Fibroblast of upper back skin (primary cell): ENCODE measurements around the gene SMIM3.
A peak's percentile ranks its signal among the peaks of the same experiment; 100 is the strongest.
"Not testable (repeated sequence)": the region's sequence is repeated elsewhere in the genome, so short reads cannot be mapped to it uniquely, and the experiment has no call there.

Source experiments
- DNase-seq: peaks from one replicate; pipeline ENCODE4 v3.0.0-alpha.2; 2013

SMIM3 gene, protein sequence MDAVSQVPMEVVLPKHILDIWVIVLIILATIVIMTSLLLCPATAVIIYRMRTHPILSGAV

DNA sequence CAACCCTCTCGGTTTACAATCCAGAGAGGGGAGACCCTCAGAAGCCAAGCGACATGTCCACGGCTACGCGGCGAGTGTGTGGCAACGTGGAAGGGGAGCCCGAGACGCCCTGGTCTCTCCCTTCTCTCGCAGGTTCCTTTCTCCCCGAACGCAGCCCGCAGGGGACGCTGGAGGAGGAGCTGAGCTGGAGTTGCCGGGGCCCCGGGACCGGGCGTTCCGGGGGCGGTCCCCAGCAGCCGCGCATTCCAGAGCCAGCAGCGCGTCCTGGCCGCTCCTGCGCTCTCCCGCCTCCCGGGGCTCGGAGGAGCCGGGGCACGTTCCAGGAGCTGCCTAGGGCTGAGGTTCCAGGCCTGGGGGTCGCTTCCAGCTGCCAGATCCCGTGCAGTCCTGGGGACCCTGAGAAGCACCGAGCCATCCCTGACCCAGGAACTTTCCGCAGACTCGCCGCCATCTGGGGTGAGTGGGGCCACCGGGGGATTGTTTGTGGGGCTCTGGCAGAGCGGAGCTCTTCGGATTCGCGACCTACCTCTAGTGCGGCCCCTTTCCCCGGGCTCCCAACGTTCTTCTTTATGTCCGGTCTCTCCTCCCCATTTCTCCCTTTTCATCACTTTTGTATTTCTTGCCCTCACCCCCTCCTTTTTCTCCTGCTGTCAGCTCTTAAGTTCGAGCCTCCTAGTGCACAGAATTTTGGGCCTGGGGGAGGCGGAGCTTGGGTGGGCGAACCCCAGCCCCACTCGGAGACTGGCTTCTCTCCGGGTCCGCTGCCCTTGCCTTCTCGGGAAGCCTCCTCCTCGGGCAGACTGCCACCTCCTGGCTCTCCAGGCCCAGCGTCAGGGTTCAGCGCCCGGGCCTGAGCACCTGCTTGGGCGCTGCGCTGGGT is at the start of gene SMIM3:
SMIM3 (plus strand) TSS at position 241 of the 880 bp plus-strand sequence. CDS start 16,684 bp downstream, outside the sequence.
- peak; percentile 75 for DNase-seq

DNA sequence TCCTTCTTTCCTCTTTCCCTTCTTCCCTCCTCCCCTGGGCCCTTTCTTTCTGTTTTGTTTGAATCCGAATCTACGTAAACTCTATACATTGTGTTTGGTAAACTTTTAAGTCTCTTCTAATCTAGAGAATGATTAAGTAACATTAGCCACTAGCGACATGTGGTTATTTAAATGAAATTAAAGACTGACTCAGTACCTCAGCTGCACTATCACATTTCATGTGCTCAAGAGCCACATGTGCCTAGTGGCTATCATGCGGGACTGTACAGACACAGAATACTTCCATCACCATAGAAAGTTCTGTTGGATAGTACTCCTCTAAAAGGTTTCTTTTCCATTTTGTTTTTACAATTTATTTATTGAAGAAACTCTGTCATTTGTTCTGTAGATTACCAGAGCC is 48.7 kb upstream of the SMIM3 start:
- DNase-seq = no peak

DNA sequence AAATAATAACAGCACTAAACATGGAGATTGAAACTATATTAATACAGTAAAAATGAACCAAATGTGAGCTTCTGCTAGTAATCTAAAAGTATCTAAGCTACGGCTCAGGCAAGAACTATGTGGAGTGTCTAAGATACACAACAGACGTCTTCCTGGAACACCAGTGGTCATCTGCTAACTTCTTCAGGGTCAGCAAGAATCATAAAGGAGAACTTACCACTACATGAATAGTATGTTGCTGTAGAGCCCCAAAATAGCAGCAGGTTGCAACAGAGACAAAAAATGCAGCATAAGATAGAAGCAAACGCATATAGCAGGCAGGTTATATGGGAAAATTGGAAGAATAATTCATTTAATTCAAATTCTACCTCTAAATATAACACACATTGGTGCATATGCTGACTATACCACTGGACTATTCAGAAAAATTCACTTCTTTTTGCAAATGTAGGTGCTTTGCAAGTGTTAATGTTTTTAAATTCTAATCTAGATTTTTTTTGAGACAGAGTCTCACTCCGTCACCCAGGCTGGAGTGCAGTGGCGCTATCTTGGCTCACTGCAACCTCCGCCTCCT is 46.8 kb upstream of the SMIM3 start:
- DNase-seq = no peak

DNA sequence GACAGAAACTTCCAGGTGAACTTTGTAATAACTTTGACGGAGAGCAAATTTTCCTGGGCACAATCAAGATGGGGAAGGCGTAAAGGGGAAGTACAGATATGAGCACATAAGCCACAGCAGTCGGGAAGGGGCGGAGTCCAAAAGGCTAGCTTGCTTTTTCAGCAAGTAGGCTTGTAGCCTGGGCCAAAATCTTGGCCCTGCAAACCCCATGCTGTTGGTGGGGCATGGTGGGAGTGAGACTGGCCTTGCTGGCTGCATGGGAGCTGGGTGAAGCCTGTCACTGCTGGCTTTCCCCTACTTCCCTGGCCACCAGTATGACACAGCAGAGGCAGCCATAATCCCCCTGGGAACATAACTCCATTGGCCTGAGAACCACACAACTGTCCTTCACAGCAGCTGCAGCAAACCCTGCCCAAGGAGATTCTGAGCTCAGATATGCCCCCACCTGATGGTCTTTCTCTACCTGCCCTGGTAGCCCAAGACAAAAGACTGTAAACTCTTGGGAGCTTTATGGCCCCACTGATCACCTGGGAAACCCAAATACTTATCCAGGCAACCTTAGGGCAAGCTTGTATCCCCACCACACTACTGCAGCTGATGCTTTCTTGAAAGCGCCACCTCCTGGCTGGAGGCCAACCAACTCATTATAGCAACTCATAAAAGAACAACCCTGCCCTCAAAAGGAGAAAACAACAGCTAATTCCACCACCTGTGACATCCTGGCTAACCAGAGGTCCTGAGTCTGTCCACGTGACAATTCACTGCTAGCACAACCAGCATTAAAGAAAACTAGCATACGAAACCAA is 43.8 kb upstream of the SMIM3 start:
- no peak for DNase-seq

DNA sequence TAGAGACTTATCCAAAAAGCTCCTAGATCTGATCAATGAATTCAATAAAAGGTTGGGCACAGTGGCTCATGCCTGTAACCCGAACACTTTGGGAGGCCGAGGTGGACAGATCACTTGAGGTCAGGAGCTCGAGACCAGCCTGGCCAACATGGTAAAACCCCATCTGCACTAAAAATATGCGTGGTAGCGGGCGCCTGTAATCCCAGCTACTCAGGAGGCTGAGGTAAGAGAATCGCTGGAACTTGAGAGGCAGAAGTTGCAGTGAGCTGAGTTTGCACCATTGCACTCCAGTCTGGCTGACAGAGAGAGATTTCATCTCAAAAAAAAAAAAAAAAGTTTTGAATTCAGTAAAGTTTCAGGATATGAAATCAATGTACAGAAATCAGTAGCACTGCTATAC is 39.7 kb upstream of the SMIM3 start:
- DNase-seq = no peak

DNA sequence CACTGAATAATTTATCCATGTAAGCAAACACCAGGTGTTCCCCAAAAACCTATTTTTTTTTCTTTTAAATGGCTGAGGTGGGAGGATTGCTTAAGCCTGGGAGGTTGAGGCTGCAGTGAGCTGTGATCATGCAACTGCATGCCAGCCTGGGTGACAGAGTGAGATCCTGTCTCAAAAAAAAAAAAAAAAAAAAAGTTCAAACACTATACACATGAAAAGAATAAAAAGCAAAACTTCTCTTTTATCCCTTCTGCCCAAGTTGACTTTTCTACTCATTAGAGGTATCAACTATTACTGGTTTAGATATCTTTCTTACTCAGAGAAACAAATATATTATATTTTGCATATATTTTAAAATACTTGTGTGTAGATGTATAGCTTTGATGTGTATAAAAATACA is 37.6 kb upstream of the SMIM3 start:
- no peak for DNase-seq

DNA sequence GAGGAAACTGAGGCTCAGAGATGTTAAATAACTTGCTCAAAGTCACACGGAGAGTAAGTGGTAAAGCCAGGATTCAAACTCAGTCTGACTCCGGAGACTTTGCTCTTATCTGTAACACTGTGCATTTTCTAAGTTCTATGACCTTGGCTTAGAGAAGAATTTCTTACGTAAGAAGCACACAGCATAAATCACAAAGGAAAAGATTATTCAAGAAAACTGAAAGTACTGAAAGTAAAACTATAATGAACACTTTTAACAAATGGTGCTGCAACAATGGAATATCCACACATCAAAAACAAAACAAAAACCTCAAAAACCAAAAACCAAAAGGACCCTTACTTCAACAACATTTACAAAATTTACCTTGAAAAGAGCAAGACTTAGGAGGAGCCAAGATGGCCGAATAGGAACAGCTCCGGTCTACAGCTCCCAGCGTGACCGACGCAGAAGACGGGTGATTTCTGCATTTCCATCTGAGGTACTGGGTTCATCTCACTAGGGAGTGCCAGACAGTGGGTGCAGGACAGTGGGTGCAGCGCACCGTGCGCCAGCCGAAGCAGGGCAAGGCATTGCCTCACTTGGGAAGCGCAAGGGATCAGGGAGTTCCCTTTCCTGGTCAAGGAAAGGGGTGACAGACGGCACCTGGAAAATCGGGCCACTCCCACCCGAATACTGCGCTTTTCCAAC is 36.0 kb upstream of the SMIM3 start:
- DNase-seq = not testable (repeated sequence)

DNA sequence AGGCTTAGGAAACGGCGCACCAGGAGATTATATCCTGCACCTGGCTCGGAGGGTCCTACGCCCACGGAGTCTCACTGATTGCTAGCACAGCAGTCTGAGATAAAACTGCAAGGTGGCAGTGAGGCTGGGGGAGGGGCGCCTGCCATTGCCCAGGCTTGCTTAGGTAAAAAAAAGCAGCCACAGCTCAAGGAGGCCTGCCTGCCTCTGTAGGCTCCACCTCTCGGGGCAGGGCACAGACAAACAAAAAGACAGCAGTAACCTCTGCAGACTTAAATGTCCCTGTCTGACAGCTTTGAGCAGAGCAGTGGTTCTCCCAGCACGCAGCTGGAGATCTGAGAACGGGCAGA is 35.4 kb upstream of the SMIM3 start:
- not testable (repeated sequence) for DNase-seq

DNA sequence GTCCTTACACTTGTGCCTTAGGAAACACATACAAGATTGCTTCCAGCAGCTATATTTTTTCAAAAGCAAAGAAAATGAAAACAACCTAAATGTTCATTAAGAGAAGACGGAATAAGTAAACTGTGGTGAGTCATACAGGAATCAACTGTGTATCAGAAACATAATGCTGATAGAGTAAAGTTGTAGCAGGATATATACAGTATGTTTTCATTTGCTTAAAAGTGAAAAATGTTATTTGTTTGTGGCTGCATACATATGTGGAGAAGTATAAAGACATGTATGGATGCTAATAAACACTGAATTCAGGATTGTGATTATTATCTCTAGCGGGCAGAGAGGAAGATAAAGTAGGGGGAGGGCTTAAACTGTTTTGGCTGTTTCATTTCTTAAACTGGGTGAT is 28.1 kb upstream of the SMIM3 start:
- no peak for DNase-seq

DNA sequence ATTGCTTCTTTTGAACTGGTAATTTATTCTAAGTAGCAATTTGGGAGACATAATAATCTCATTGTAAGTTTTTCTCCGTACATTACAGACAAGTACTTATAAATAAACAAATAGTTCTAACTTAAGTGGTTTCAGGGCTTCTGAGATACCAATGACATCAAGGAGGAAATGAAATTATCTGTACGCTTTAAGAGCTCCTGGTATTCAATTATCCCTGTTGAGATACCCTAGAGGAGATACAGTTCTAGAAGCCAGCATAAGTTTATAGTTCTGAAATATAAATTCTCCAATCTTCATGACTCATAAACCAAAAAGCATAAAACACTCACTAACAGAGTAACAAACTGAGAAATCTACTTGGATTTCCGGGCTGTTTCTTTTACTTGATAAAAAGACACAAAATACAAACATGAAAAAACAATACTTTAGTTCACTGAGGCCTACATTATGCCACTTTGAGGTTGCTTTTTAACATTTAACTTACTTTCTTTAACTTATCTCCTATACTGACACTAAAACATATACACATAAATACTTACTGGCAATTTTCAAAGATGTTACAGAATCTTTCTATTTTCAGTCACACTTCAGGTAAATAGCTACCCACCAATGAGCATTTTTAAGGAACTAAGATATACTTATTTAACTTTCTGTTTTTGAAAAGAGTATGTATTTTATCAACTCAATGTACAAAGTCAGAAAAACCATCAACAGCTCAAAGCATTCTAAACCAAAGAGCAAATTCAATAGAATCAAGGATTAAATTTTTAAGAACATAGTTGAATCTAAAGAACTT is 27.3 kb upstream of the SMIM3 start:
- DNase-seq = no peak

DNA sequence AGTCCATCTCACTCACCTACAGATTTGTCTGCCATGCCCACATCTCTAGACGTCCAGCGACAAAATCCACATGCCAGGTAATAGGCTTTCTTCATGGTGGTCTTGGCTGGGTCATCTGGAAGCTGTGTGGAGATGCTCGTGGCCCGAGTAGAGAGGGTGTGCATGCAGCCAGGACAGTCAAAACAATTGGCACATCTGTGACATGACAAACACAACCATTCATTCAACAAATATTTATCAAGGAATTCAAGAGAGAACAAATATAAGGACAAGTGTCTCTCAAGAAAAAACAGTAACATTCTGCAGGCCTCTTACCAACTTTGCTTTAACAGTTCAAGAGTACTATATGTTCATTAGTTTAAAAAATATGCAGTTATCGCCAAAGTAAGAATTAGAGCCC is 25.1 kb upstream of the SMIM3 start:
- no peak for DNase-seq

DNA sequence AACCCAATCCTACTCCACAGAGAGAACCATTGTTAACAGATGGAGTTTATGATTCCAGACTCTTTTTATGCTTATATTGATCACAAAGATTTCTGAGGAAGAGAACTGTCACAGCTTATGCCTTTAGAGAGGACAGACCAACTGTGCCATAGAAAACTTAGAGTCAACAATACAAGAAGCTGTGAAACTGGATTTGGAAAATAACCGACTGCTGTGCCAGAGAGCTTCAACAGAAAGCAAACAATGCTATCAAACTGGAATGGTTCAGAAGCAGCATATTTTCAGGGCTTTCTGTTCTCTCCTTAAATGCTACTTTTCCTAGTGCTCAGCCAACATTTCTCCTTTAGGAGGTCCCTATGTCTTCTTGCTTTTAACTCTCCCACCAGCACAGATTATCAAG is 24.7 kb upstream of the SMIM3 start:
- DNase-seq = no peak

DNA sequence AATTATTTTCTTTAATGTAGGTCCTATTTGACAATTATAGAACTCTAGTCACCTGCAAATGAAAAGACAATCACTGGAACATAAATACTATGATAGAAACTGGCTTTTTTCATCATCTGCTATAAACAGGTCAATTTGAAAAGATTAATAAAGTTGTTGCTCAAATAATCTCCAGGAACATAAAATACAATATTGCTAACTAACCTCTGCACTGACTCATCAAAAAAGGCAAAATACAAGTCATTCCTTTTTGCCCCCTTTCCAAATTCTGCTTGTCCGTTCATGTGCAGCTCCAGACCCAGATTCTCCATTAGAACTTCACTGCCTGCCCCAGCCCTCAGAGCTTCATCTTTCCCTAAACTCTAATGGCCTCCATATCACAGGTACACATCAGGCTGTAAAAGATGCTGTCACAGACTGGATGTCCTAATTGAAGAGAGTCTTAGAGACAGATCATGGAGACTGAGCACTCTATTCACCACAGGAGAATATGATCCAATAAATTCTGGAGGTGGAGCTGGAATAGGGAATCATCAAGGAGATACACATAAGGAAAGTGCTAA is 21.4 kb upstream of the SMIM3 start:
- DNase-seq = no peak

DNA sequence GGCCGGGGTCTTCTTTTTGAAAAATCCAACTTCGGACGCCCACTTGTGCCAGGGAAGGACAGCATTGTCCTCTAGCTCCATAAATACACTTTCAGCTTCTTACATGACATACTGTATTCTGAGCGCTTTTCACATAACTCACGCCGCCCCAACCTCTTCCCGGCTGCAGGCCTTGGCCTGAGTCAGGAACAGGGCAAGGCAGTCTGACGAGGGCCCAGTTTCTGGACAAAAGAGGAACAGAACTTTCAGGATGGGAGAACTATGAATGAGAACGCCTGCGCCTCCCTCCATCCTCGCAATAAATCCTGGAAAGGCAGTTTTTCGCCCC is 20.4 kb upstream of the SMIM3 start:
- no peak for DNase-seq

DNA sequence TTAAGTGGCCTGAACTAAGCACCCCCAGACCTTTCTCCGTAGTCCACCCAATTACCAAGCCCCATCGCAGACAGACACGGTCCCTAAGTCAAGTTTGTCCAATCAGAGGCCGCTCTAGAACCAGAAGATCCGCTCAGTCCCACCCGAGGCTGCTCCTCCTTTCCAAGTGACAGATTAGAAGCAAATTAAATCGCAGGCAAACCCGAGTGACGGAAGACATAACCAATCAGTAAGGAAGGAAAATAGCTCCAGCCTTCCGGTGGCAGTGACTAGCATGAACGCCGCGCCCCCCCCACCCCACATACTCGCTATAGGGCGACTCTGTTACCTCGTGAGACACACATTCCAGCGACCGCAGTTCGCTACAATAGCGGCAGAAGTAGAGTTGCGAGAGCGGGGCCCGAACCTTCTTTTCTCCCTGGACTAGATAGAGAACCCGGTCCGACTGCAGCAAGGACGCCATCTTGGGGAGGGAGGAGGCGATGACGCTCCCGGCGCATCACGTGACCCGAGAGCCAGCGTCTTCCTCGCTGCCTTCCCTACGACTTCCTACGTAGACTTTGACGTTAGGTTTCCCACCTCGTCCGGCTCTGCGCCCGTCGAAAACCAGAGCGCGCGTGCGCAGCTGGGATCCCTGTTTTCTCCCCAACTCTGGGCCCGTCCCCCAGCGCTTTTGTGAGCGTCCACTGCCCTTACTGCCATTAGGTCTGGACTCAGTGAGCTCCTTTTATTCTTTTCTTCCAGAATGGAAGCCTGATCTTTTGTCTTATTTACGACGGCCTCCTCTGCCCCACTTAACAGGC is 19.8 kb upstream of the SMIM3 start, which contains the start of gene DCTN4:
DCTN4 (minus strand) TSS at position 487 of the 803 bp plus-strand sequence; CDS start at position 463, 24 bp downstream.
- peak; percentile 99 for DNase-seq

DNA sequence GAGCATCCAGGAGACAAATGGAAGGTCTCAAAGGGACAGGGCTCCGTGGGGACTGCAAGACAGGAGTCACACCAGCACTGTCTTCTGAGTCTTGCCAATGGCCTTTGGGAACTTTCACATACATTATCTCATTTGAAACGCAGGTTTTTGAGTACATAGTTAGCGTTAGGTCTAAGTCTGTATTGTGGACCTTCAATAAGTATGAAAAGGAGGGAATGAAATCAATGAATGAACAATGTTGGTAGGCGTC is 19.3 kb upstream of the SMIM3 start:
- no peak for DNase-seq

DNA sequence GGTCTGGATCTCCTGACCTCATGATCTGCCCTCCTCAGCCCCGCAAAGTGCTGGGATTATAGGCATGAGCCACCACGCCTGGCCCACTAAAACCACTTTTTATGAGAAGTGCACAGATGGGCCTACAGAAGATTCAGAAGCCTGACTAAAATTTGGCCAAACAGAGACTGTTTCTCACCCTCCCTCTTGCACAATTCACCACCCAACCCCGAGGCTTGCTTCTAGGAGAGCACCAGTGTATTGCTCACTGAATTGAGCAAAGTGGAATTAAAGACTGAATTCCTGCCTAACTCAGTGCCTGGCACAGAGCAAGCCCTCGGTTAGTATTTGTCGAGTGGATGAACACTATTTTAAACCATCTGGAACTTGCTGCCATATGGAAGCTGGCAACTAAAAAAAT is 16.3 kb upstream of the SMIM3 start:
- DNase-seq = no peak

DNA sequence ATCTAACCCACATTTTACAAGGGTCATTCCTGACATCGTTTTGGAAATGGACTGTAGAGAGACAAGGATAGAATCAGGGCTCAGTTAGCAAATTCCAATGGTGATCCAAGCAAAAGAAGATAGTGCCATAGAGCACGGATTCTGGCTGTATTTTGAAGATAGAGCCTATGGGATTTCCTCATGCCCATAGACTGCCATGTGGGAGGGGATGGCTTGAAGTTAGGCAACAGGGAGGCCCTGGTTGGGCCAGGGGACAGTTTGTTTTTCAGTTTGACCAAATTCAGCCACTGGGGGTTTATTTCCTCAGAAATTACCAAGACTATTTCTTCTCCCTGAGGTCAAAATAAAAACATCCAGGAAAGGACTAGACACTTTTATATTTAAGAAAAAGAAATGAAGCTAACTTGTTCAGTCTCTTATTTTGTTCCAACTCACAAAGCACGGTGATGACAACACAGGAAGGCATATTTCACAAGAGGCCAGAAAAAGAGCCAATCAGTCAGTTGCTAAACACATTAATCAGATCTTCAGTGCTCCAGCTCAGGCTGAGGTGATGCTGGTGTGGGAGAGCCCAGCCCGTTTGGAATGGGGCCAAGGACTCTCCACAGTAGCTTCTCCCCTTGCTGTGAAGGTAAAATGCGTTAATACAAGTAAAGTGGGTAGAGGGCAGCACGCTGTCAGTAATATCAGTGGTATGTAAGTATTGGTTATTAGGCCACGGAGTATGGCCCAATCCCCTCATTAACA is 15.4 kb upstream of the SMIM3 start:
- peak; percentile 94 for DNase-seq

DNA sequence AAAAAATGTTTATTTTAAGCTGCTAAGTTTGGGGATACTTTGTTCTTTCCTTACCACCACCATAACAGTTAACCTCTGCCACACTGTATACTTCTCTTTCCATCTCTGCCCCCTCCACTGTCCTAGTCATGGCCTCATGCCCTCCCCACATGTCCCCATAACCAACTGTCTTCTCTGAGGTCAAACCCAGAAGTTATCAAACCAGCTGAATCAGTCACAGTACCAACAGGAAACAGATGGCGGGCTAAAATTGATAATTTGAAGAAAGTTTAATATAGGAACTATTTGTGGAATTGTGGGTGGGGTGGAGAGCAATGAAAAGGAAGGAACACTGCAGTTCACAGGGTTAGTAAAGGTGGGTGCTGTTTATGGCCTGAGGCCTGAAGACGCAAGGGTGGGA is 14.0 kb upstream of the SMIM3 start:
- DNase-seq = no peak

DNA sequence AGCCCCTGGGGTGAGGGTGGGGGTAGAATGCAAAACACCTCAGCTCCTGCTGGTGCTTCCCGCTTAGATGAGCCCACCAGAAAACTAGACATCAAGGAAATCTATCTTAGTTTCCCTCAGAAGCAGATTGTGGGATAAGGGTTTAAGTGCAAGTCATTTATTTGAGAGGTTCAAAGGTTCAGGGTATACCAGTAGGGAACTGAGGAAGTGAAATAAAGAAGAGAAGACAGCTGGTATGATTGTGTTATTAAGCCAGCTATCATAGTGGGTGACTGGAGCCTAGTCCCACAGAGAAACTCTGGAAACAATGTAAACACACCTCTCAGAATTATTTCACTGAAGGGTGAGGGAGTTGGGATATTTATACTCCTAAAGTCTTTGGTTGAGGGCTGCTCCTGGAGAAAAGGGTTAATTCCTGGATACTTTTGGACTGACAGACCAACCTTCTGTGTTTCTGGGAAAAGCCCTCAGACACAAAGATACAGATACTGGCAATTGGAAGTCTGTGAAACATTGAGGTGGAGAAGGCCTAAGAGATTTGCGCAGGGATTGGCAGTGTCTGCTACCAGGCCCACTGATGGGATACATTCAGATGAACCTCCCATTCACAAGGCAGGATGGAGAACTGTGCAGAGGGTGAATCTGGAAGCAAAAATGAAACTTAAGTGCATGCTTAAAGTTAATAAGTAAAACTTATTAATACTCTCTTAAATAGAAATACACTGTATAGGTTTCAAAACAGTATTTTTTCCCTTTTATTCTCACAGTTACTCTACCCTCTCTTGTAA is 13.4 kb upstream of the SMIM3 start:
- no peak for DNase-seq
